Adipose tissue (tissue), 3 donors: ENCODE measurements around the gene RPS21. TPM values are rescaled to one million over a fixed set of nuclear protein-coding genes. Genes with fewer than 3 reads are reported as not detected.

ENCODE experiments used
- H3K27ac ChIP-seq: one replicate; pipeline ENCODE4 v1.5.1; 2013; ENCODE audit warnings: low read depth, low read length
- WGBS, 3 donors: extraction: QIAGEN DNeasy Blood & Tissue Kit; methylation state at CpG; one replicate each; pipeline ENCODE4 v1.1.7; 2013; 5-methylcytosine and 5-hydroxymethylcytosine counted together
- polyA plus RNA-seq, 3 donors: library from polyadenylated mRNA; stranded (reverse); fragments of 200-250 nt; gene quantifications; one replicate each; pipeline ENCODE4 v1.2.3, GENCODE V29; 2013
- donor health status: healthy with polysubstance abuse.
- donor health status: Bipolar disorder and iron deficiency.
- donor health status: healthy.

Gene RPS21
- polyA plus RNA-seq, result 1,000 to 10,000 TPM; 3,685 to 4,426 (median 4,284) TPM

- WGBS, 3 donors, result 0 to 1% (median 1%) methylated on average over 61 to 83 of the region's 83 CpGs
- no peak within 1 kb of the TSS for H3K27ac ChIP-seq
These were observed at the start of gene RPS21 for GRCh38 chr20:62386383-62387218. RPS21 (plus strand) TSS chr20:62387103; CDS start chr20:62387339, 236 bp downstream.

GRCh38 chr20:62337558-62338293 is 49.2 kb upstream of the RPS21 start:
- 84 to 92% (median 85%) methylated on average over 34 of the region's 34 CpGs for WGBS, 3 donors
- no peak overlapping the region for H3K27ac ChIP-seq

- no peak overlapping the region for H3K27ac ChIP-seq
- WGBS, 3 donors, result 91 to 97% (median 95%) methylated on average over 16 of the region's 16 CpGs
These were observed 48.6 kb upstream of the RPS21 start for GRCh38 chr20:62338294-62338620.

GRCh38 chr20:62339647-62340062 is 47.2 kb upstream of the RPS21 start:
- H3K27ac ChIP-seq, result no peak overlapping the region

GRCh38 chr20:62342910-62343309 is 44.0 kb upstream of the RPS21 start:
- H3K27ac ChIP-seq, result no peak overlapping the region
- WGBS, 3 donors, result 72 to 82% (median 80%) methylated on average over 10 of the region's 10 CpGs

More at GRCh38 chr20:62339647-62340062, 47.2 kb upstream of the RPS21 start:
- 59 to 85% (median 63%) methylated on average over 14 of the region's 14 CpGs for WGBS, 3 donors

GRCh38 chr20:62344092-62344491 is 42.8 kb upstream of the RPS21 start:
- 93 to 94% (median 94%) methylated on average over 5 of the region's 5 CpGs for WGBS, 3 donors
- H3K27ac ChIP-seq, result no peak overlapping the region

GRCh38 chr20:62344782-62345181 is 42.1 kb upstream of the RPS21 start:
- WGBS, 3 donors, result 86 to 94% (median 89%) methylated on average over 10 of the region's 10 CpGs
- H3K27ac ChIP-seq, result no peak overlapping the region

- WGBS, 3 donors, result 80 to 92% (median 89%) methylated on average over 25 of the region's 25 CpGs
- no peak overlapping the region for H3K27ac ChIP-seq
These were observed 41.1 kb upstream of the RPS21 start for GRCh38 chr20:62345681-62346370.

GRCh38 chr20:62346398-62347150 is 40.3 kb upstream of the RPS21 start:
- H3K27ac ChIP-seq, result no peak overlapping the region
- WGBS, 3 donors, result 91 to 94% (median 92%) methylated on average over 34 of the region's 34 CpGs

GRCh38 chr20:62347151-62347404 is 39.8 kb upstream of the RPS21 start:
- H3K27ac ChIP-seq, result no peak overlapping the region

GRCh38 chr20:62347445-62347844 is 39.5 kb upstream of the RPS21 start:
- no peak overlapping the region for H3K27ac ChIP-seq
- WGBS, 3 donors, result 83 to 90% (median 85%) methylated on average over 9 of the region's 9 CpGs

More at GRCh38 chr20:62347151-62347404, 39.8 kb upstream of the RPS21 start:
- WGBS, 3 donors, result 89 to 91% (median 90%) methylated on average over 10 of the region's 10 CpGs

GRCh38 chr20:62348604-62349003 is 38.3 kb upstream of the RPS21 start:
- 51 to 96% (median 93%) methylated on average over 1 of the region's 1 CpG for WGBS, 3 donors
- H3K27ac ChIP-seq, result no peak overlapping the region

GRCh38 chr20:62349556-62350097 is 37.3 kb upstream of the RPS21 start:
- no peak overlapping the region for H3K27ac ChIP-seq
- WGBS, 3 donors, result 81 to 85% (median 83%) methylated on average over 6 to 7 of the region's 7 CpGs

GRCh38 chr20:62350098-62350628 is 36.7 kb upstream of the RPS21 start:
- WGBS, 3 donors, result 71 to 84% (median 80%) methylated on average over 16 of the region's 16 CpGs
- H3K27ac ChIP-seq, result no peak overlapping the region

GRCh38 chr20:62350629-62351422 is 36.1 kb upstream of the RPS21 start:
- H3K27ac ChIP-seq, result no peak overlapping the region
- WGBS, 3 donors, result 81 to 89% (median 86%) methylated on average over 23 of the region's 23 CpGs

GRCh38 chr20:62351469-62352401 is 35.2 kb upstream of the RPS21 start:
- 90 to 92% (median 91%) methylated on average over 50 to 60 of the region's 60 CpGs for WGBS, 3 donors
- no peak overlapping the region for H3K27ac ChIP-seq
